ENCODE results near the gene NME1.

The NME1 gene

GRCh38 chr17:51189628-51190027 is 36.3 kb downstream of the NME1 start:
- no peak overlapping the region for H3K4me3 ChIP-seq (ENCODE audit: control insufficient read depth, low read depth, low read length)
- DNase-seq (ENCODE audit: low read depth), result no peak
- TF ChIP-seq, protein P1, sequence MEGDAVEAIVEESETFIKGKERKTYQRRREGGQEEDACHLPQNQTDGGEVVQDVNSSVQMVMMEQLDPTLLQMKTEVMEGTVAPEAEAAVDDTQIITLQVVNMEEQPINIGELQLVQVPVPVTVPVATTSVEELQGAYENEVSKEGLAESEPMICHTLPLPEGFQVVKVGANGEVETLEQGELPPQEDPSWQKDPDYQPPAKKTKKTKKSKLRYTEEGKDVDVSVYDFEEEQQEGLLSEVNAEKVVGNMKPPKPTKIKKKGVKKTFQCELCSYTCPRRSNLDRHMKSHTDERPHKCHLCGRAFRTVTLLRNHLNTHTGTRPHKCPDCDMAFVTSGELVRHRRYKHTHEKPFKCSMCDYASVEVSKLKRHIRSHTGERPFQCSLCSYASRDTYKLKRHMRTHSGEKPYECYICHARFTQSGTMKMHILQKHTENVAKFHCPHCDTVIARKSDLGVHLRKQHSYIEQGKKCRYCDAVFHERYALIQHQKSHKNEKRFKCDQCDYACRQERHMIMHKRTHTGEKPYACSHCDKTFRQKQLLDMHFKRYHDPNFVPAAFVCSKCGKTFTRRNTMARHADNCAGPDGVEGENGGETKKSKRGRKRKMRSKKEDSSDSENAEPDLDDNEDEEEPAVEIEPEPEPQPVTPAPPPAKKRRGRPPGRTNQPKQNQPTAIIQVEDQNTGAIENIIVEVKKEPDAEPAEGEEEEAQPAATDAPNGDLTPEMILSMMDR (IDR thresholded peaks at IDR 0.05; ENCODE audit: control insufficient read depth, insufficient read depth, low read depth, low read length, missing control alignments), result no peak

DNA sequence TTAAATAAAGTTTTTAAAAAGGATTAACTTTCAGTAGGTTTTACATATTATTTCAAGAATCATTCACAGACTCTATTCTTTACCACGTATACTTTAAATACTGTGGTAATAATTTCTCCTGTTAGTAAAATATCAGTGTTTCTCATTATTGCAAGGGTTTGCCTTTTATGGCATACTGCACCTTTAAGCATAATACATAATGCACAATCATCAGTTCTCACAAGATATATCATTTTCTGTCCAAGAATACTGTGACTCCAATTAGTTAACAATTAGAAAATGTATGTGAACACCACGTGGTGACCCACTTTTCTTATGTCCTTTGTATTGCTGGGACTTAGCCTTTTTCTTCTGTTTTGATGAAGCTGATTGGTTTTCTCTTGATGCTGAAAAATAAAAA is 38.5 kb downstream of the NME1 start:
- TF ChIP-seq, protein P1 (IDR thresholded peaks at IDR 0.05; ENCODE audit: control insufficient read depth, insufficient read depth, low read depth, low read length, missing control alignments), result no peak
- H3K4me3 ChIP-seq (ENCODE audit: control insufficient read depth, low read depth, low read length), result no peak overlapping the region
- no peak for DNase-seq (ENCODE audit: low read depth)

- TF ChIP-seq, protein P1 (IDR thresholded peaks at IDR 0.05; ENCODE audit: control insufficient read depth, insufficient read depth, low read depth, low read length, missing control alignments), result no peak
- no peak for DNase-seq (ENCODE audit: low read depth)
- no peak overlapping the region for H3K4me3 ChIP-seq (ENCODE audit: control insufficient read depth, low read depth, low read length)
Measured at GRCh38 chr17:51197754-51198153, 44.4 kb downstream of the NME1 start.

GRCh38 chr17:51200295-51200694 is 46.9 kb downstream of the NME1 start:
- no peak for DNase-seq (ENCODE audit: low read depth)
- TF ChIP-seq, protein P1 (IDR thresholded peaks at IDR 0.05; ENCODE audit: control insufficient read depth, insufficient read depth, low read depth, low read length, missing control alignments), result no peak
- H3K4me3 ChIP-seq (ENCODE audit: control insufficient read depth, low read depth, low read length), result no peak overlapping the region

DNA sequence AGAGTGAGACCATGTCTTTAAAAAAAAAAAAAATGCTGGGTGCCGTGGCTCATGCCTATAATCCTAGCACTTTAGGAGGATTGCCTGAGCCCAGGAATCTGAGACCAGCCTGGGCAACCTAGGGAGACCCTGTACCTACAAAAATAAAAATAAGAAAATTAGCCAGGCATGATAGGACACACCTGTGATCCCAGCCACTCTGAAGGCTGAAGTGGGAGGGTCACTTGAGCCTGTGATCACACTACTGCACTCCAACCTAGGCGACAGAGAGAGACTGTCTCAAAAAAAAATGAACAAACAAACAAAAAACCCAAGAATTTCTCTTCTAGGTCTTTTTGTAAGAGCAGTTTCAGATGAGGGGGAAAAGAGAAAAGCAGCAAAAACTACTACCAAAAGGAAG is 47.5 kb downstream of the NME1 start:
- TF ChIP-seq, protein P1 (IDR thresholded peaks at IDR 0.05; ENCODE audit: control insufficient read depth, insufficient read depth, low read depth, low read length, missing control alignments), result no peak
- H3K4me3 ChIP-seq (ENCODE audit: control insufficient read depth, low read depth, low read length), result no peak overlapping the region
- no peak for DNase-seq (ENCODE audit: low read depth)

- DNase-seq (ENCODE audit: low read depth), result no peak
- TF ChIP-seq, protein P1 (IDR thresholded peaks at IDR 0.05; ENCODE audit: control insufficient read depth, insufficient read depth, low read depth, low read length, missing control alignments), result no peak
- H3K4me3 ChIP-seq (ENCODE audit: control insufficient read depth, low read depth, low read length), result no peak overlapping the region
Measured at GRCh38 chr17:51203838-51204237, 50.5 kb downstream of the NME1 start.
